Stimulated activated naive CD8-positive, alpha-beta T cell treated with anti-CD3 and anti-CD28 coated beads, Interleukin-15, Interleukin-2, amounts not matched to agents 100 ng/mL and 50 ng/mL, for 24 hours (primary cell): ENCODE results near the gene PHLDA2.

Experiments used
- H3K27ac Mint-ChIP-seq: one replicate; pipeline ENCODE4 v1.8.0; 2021; ENCODE audit warnings: mild to moderate bottlenecking, mixed read lengths
- H3K27me3 Mint-ChIP-seq: one replicate; pipeline ENCODE4 v1.8.0; 2021; ENCODE audit warnings: mixed read lengths
- H3K36me3 Mint-ChIP-seq: one replicate; pipeline ENCODE4 v1.8.0; 2021; ENCODE audit warnings: low read depth, mixed read lengths
- H3K4me1 Mint-ChIP-seq: one replicate; pipeline ENCODE4 v1.8.0; 2021; ENCODE audit warnings: low read depth, mixed read lengths
- H3K4me3 Mint-ChIP-seq: one replicate; pipeline ENCODE4 v1.8.0; 2021; ENCODE audit warnings: mild to moderate bottlenecking, mixed read lengths
- H3K9me3 Mint-ChIP-seq: one replicate; pipeline ENCODE4 v1.8.0; 2021; ENCODE audit warnings: mixed read lengths

Gene PHLDA2

GRCh38 chr11:2881076-2881980 is 47.9 kb downstream of the PHLDA2 start:
- no peaks in the 10 kb centered on the region for H3K9me3 Mint-ChIP-seq
- H3K4me3 Mint-ChIP-seq = no peak overlapping the region
- H3K4me1 Mint-ChIP-seq = peaks cover 7% of the 10 kb centered on the region
- no peaks in the 10 kb centered on the region for H3K36me3 Mint-ChIP-seq
- H3K27me3 Mint-ChIP-seq = peaks cover 9% of the 10 kb centered on the region
- no peak overlapping the region for H3K27ac Mint-ChIP-seq

DNA sequence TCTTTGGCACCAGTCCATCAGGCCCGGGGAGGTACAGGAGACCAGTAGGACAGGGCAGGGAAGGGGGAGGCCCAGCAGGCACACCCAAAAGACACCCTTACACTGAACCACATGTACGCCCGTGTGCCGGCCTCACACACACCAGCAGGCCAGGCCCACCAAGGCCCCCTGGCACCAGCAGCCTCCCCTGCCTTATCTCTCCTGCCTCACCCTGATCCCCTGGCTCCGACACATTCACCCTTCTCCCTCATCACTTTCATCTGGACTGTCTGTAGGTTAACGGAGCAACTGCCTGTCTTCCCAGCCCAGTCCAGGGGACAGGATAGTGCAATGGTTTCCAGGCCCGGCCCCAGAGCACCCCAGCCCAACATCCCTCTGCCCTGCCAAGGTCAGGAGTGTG is 48.6 kb downstream of the PHLDA2 start:
- no peak overlapping the region for H3K27ac Mint-ChIP-seq
- H3K36me3 Mint-ChIP-seq = no peaks in the 10 kb centered on the region
- no peaks in the 10 kb centered on the region for H3K9me3 Mint-ChIP-seq
- H3K27me3 Mint-ChIP-seq = peaks cover 9% of the 10 kb centered on the region
- H3K4me3 Mint-ChIP-seq = no peak overlapping the region
- peaks cover 7% of the 10 kb centered on the region for H3K4me1 Mint-ChIP-seq

DNA sequence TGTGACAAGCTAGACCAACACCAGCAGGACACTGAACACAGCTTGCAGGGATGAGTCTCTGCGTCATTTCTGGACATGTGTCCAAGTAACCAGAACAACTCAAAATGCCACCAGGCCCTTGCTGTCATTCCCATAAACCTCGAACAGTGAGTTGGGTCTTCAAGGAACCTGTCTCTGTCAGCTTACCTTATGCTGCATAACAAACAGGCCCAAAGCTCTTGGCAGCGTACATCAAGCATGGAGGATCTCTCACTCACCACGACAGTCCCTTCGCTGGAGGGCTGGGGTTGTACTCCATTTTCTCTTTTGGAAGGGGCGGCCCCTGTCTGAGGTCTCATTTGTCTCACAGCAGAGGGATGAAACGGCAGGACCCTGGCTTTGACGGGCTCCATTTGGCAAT is 50.4 kb downstream of the PHLDA2 start:
- H3K9me3 Mint-ChIP-seq = no peaks in the 10 kb centered on the region
- no peak overlapping the region for H3K4me3 Mint-ChIP-seq
- peaks cover 19% of the 10 kb centered on the region for H3K27me3 Mint-ChIP-seq
- no peaks in the 10 kb centered on the region for H3K36me3 Mint-ChIP-seq
- H3K27ac Mint-ChIP-seq = no peak overlapping the region
- H3K4me1 Mint-ChIP-seq = peaks cover 3% of the 10 kb centered on the region
